ENCODE measurements around the gene C1QBP.

Gene C1QBP, protein sequence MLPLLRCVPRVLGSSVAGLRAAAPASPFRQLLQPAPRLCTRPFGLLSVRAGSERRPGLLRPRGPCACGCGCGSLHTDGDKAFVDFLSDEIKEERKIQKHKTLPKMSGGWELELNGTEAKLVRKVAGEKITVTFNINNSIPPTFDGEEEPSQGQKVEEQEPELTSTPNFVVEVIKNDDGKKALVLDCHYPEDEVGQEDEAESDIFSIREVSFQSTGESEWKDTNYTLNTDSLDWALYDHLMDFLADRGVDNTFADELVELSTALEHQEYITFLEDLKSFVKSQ

DNA sequence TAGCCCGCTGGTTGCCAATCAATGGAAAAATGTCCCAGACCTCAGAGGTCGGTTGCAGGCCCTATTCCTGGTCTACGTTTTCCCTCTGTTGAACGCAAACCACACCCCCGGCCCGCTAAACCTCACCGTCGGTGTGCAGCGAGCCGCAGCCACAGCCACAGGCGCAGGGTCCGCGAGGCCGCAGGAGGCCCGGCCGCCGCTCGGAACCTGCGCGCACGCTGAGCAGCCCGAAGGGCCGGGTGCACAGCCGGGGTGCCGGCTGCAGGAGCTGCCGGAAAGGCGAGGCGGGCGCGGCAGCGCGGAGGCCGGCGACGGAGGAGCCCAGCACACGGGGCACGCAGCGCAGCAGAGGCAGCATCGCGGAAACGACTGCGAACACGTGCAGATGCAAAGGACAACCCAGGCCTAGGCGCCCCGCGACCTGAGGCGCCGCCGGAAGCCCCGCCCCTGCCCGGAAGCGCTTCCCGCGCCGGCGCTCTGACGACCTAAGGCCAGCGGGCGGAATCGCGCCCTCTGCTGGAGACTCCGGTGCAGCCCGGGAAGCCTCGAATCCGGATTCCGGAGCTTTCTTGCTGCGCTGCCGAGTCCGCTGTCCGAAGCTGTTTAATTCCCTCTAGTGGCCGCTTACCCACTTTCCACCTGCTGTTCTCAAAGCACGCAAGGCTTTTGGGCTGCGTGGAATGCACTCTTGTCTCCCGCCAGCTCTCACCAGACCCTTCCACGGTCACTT, at the start of gene C1QBP:
Gene C1QBP, minus strand, starts transcription at position 440 of the 730 bp plus-strand sequence. Its CDS starts 82 bp downstream, at position 358.
- peak; percentile 69 for DNase-seq (ENCODE audit: low read depth)
- TF ChIP-seq, protein P1, sequence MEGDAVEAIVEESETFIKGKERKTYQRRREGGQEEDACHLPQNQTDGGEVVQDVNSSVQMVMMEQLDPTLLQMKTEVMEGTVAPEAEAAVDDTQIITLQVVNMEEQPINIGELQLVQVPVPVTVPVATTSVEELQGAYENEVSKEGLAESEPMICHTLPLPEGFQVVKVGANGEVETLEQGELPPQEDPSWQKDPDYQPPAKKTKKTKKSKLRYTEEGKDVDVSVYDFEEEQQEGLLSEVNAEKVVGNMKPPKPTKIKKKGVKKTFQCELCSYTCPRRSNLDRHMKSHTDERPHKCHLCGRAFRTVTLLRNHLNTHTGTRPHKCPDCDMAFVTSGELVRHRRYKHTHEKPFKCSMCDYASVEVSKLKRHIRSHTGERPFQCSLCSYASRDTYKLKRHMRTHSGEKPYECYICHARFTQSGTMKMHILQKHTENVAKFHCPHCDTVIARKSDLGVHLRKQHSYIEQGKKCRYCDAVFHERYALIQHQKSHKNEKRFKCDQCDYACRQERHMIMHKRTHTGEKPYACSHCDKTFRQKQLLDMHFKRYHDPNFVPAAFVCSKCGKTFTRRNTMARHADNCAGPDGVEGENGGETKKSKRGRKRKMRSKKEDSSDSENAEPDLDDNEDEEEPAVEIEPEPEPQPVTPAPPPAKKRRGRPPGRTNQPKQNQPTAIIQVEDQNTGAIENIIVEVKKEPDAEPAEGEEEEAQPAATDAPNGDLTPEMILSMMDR (conservative IDR thresholded peaks at IDR 0.05; ENCODE audit: low read depth, low read length): peak; percentile 93
- peak within 1 kb of the TSS; percentile 74 for H3K4me3 ChIP-seq (ENCODE audit: low read length)

DNA sequence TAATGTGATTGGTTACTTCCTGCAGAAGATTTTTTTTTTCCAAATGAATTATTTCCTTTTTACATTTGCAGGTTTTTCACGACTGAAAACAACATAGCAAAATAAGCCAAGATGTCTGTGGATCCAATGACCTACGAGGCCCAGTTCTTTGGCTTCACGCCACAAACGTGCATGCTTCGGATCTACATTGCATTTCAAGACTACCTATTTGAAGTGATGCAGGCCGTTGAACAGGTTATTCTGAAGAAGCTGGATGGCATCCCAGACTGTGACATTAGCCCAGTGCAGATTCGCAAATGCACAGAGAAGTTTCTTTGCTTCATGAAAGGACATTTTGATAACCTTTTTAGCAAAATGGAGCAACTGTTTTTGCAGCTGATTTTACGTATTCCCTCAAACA, 49.8 kb upstream of the C1QBP start:
- no peak for DNase-seq (ENCODE audit: low read depth)
- TF ChIP-seq, protein P1 (conservative IDR thresholded peaks at IDR 0.05; ENCODE audit: low read depth, low read length): no peak

DNA sequence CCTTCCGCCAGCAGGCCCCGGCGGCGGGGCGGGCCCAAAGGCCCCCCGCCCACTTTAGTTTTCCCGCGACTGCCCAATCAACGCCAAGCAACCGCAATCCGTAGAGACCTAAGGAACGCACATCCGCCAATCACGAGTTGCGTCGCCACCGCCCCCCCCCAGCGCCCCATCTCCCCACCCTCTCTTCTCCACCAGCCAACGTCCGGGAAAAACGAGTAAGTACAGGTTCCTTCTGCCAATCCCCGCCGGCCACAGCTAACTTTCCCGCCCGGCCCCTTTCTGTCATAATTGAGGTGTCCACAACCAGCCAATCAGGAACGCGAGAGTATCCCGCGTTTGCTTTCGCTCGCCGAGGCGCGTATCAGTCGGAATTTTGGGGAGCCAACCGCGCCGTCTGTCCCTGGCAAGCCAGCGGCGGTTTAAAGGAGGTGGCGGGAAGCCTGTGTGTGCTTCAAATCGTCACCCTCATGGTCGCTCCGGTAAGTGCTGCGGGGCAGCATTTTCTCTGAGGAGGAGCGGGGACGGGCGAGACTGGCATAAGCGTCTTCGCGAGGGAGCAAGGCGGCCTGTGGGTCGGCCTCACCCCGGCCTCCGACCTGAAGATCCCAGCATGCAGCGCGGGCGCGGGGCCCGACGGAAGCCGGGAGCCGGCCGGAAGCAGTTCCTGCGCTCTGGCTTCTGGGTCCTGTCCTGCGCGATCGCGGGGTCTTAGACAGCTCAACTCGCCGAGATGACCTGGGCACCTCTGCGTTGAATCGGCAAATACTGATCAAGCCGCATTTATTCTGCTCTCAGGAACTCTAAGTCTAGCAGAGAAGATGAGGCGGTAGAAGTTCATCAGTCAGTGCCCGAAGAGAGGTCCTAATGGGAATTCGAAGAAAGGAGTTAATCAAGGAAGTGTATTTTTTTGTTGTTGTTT, 47.5 kb upstream of the C1QBP start, which contains the start of gene MIS12:
Gene MIS12, plus strand, starts transcription at position 361 of the 919 bp plus-strand sequence. CDS start 2,297 bp downstream, outside the sequence.
- TF ChIP-seq, protein P1 (conservative IDR thresholded peaks at IDR 0.05; ENCODE audit: low read depth, low read length): no peak
- peak; percentile 98 for DNase-seq (ENCODE audit: low read depth)
- peak within 1 kb of the TSS; percentile 92 for H3K4me3 ChIP-seq (ENCODE audit: low read length)

More for the DNA sequence above, 49.8 kb upstream of the C1QBP start:
- H3K4me3 ChIP-seq (ENCODE audit: low read length): no peak overlapping the region

DNA sequence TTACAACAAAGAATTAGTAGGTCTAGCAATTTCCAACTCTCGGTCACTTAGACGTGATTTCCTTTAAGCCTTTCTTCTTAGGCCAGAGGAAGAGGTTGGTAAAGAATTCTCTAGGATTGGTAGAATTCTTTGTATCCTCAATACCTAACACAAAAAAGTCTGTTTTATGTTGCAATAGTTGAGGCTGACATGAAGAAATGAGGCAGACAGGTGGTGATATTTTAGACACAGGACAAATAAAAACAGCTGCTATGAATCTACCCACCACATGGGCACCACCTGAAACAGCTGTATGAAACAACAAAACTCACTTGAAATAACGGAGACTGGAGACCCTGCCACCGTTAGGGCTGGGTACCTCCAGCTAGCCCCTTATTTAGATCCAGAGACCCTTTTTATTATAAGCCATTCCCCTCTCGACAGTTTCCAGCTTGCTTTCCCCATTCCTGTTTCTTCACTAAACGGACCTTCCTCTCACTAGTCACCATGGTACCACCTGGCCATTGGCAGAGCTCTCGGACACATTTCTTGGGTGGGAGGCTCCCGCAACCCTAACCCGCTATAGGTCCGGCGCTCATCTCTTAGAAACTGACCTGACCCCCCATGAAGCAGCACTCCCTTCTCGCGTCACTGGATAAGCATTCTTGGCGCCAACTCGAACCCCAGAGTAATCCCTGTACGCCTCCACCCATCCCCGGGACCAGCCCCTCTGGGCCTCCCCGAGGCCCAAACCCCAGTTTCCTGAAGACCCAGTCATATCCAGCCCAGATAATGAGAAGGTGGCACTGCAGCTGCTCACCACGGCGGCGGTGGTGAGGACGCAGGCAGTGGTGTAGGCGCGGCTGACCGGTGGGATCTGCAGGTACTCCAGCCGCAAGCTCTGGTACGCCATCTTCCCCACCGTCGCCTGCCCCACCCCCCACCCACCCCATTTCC, 46.6 kb upstream of the C1QBP start, which contains the start of gene DERL2:
Gene DERL2, minus strand, starts transcription at position 909 of the 936 bp plus-strand sequence. Its CDS starts 17 bp downstream, at position 892.
- TF ChIP-seq, protein P1 (conservative IDR thresholded peaks at IDR 0.05; ENCODE audit: low read depth, low read length): no peak
- peak within 1 kb of the TSS; percentile 92 for H3K4me3 ChIP-seq (ENCODE audit: low read length)
- DNase-seq (ENCODE audit: low read depth): no peak

DNA sequence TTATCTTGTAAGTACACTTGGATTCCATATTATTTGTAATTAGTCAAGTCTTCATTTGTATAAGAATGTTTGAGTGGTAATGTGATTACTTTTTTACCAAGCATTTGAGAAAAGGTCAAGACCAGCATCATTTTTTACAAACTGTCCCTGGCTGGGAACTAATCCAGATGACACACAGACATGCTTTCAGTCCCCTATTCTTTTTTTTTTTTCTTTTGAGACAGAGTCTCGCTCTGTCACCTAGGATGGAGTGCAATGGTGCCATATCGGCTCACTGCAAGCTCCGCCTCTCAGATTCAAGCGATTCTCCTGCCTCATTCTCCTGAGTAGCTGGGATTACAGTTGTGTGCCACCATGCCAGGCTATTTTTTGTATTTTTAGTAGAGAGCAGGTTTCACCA, 42.5 kb upstream of the C1QBP start:
- no peak overlapping the region for H3K4me3 ChIP-seq (ENCODE audit: low read length)
- TF ChIP-seq, protein P1 (conservative IDR thresholded peaks at IDR 0.05; ENCODE audit: low read depth, low read length): no peak
- no peak for DNase-seq (ENCODE audit: low read depth)

DNA sequence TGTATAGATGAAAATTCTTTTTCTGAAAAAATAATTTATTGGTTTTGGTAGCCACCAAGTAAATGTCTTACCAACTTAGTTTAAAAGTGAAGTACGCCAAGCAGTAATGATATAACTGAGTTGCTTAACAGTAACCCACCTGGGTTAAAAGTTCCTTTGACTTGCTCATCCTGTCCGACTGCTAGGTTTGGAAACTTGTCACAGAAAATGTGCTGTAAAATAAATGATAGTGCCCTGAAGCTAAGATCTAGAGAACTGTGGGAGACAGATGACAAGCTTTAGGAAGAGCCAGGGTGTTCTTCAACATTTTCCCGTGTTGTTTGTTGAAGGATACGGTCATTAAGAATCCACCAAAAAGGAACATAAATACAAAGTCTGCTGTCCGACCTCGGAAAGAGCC, 42.0 kb upstream of the C1QBP start:
- no peak for DNase-seq (ENCODE audit: low read depth)
- TF ChIP-seq, protein P1 (conservative IDR thresholded peaks at IDR 0.05; ENCODE audit: low read depth, low read length): no peak
- H3K4me3 ChIP-seq (ENCODE audit: low read length): no peak overlapping the region

Measured in retinal pigment epithelial cell (primary cell).